ENCODE data around the gene RBP3. TPM values are rescaled to one million over a fixed set of nuclear protein-coding genes. Genes with fewer than 3 reads are reported as not detected.

The RBP3 gene
- total RNA-seq, 5 donors from 2014 or later (not counting 1 experiment from before 2014, with no cell fraction given): not detected

DNA sequence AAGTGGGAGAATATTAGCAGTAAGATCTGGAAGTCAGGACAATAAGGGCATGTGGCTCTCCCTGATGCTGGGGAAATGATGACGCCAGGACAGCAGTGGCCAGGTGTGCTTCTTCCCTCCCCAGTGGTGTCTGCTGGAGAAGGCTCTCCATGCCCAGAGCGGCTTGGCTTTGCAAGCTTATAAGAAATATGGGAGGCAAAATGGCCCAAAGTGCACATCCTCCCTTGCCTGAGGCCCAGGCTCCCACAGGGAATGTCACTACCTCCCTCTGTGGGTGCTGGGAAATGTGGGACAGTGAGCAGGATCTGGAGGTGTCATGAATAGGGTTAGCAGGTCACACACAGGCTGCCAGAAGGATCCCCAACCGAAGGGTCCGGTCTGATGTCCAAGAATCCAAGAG is 53.0 kb downstream of the RBP3 start:
- H3K36me3 Mint-ChIP-seq: peaks cover 2% of the 10 kb centered on the region
- ChIA-PET CTCF (no interaction called here), POLR2A (no interaction called here)
- H3K27ac Mint-ChIP-seq: no peak overlapping the region
- no peaks in the 10 kb centered on the region for H3K4me1 ChIP-seq (ENCODE audit: control insufficient read depth in 1 of 2, extremely low read depth in 1 of 2, insufficient read depth in 2 of 2, low read length in 2 of 2)
- H3K4me3 Mint-ChIP-seq: no peak overlapping the region
- H3K4me1 Mint-ChIP-seq: no peaks in the 10 kb centered on the region
- H3K9me3 ChIP-seq: no peaks in the 10 kb centered on the region
- H3K9me3 Mint-ChIP-seq: no peaks in the 10 kb centered on the region
- H3K27me3 Mint-ChIP-seq: peaks cover 19 to 29% of the 10 kb centered on the region in 2 donors
- WGBS (ENCODE audit: insufficient coverage): 89% methylated on average over 3 of the region's 4 CpGs
- no peaks in the 10 kb centered on the region for H3K36me3 ChIP-seq (ENCODE audit: control insufficient read depth in 2 of 2, extremely low read depth in 1 of 2, insufficient read depth in 1 of 2, low read length in 1 of 2)
- H3K27ac ChIP-seq (ENCODE audit: low read length): no peak overlapping the region
- peaks cover 0 to 18% of the 10 kb centered on the region in 2 experiments for H3K27me3 ChIP-seq (replicated peaks in 1 of 2; ENCODE audit: control insufficient read depth in 2 of 2, extremely low read depth in 1 of 2, insufficient read depth in 2 of 2, low read length in 1 of 2)
- no peak overlapping the region for H3K4me3 ChIP-seq (ENCODE audit: control insufficient read depth in 1 of 2, extremely low read depth in 1 of 2, low read length in 1 of 2)
- ATAC-seq (replicated peaks in 1 of 4) (no peak), DNase-seq (no peak)

DNA sequence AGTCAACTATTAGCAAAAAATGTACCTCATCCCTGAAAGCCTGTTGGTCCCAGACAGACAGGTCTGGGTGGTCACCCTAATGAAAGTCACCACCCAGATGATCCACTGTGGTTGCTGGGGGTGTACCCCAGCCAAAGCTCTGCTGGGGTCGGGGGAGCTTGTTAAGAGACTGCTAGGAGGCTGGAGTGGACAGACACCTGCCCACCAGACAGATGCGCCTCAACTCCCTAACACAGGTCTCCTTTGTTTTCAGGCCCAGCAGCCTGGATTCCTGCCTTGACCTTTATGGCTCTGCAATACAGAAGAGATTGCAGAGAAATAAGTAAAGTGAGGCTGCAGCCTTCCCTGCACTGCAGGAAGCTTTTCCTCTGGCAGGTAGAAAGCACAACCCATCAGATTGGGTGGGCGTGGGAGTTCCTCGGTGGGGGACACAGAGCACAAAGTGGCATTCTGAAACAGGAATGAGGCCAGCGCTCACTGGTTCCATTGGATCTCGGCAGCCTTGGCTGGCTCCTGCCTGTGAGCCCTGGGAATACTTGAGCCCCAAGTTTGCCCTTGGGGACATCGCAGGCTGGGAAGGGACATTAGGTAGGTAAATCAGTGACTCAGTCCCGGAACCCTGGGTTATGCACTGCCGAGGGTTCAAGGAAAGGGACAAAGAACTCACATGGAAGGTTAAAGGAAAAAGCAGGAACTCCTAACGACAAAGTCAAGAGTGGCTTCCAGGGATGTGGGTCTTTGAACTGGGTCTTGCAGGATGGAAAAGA is 53.9 kb downstream of the RBP3 start:
- Mint-ChIP-seq H3K36me3 (peaks cover 2% of the 10 kb centered on the region), H3K4me3 (no peak overlapping the region), H3K27ac (no peak overlapping the region), H3K27me3 (peaks cover 12 to 22% of the 10 kb centered on the region in 2 donors), H3K4me1 (no peaks in the 10 kb centered on the region), H3K9me3 (no peaks in the 10 kb centered on the region)
- 87% methylated on average over 7 of the region's 10 CpGs for whole genome bisulfite sequencing (ENCODE audit: insufficient coverage)
- ATAC-seq (replicated peaks in 1 of 4) (no peak), DNase-seq (no peak)
- no peak overlapping the region for H3K4me3 ChIP-seq (ENCODE audit: control insufficient read depth in 1 of 2, extremely low read depth in 1 of 2, low read length in 1 of 2)
- ChIA-PET CTCF (no interaction called here), POLR2A (no interaction called here)
- no peaks in the 10 kb centered on the region for H3K36me3 ChIP-seq (ENCODE audit: control insufficient read depth in 2 of 2, extremely low read depth in 1 of 2, insufficient read depth in 1 of 2, low read length in 1 of 2)
- no peaks in the 10 kb centered on the region for H3K4me1 ChIP-seq (ENCODE audit: control insufficient read depth in 1 of 2, extremely low read depth in 1 of 2, insufficient read depth in 2 of 2, low read length in 2 of 2)
- H3K9me3 ChIP-seq: no peaks in the 10 kb centered on the region
- H3K27me3 ChIP-seq (replicated peaks in 1 of 2; ENCODE audit: control insufficient read depth in 2 of 2, extremely low read depth in 1 of 2, insufficient read depth in 2 of 2, low read length in 1 of 2): peaks cover 0 to 20% of the 10 kb centered on the region in 2 experiments
- no peak overlapping the region for H3K27ac ChIP-seq (ENCODE audit: low read length)

DNA sequence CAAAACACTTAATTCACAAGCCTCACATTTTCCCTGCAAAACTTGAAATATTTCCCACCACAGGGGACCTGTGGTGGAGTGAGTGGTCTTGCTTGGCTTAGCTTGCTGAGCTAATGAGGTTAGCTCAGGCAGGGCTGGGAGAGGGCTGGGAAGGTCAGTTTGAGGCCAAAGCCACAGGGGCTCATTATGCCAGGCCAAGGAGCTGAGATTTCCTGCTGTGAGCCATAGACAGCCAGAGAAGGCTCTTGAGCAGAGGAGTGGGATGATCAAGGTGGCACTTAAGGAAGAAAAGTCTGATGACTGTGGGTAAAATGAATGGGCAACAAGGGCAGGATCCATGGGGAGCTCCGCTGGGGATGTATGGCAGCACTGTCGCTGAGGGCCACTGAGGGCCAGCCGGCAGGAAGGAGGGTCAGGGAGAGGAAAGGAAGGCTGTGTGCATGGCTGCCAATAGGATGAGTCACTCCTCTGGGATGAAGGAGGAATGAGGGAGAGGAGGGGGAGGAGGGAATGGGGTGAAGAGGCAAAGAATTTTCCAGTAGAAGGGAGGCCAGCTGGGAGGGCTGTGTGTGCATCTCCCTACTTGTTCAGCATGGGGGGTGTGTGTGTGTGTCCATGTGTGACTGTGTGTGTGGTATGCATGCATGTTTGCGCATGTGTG is 54.6 kb downstream of the RBP3 start:
- ChIA-PET CTCF (no interaction called here), POLR2A (no interaction called here)
- Mint-ChIP-seq H3K36me3 (peaks cover 2% of the 10 kb centered on the region), H3K9me3 (no peaks in the 10 kb centered on the region), H3K27ac (peak overlapping the region in 1 of 2 donors; percentile 12), H3K4me3 (no peak overlapping the region), H3K4me1 (no peaks in the 10 kb centered on the region), H3K27me3 (peaks cover 11 to 22% of the 10 kb centered on the region in 2 donors)
- no peak for DNase-seq
- peaks cover 0 to 25% of the 10 kb centered on the region in 2 experiments for H3K27me3 ChIP-seq (replicated peaks in 1 of 2; ENCODE audit: control insufficient read depth in 2 of 2, extremely low read depth in 1 of 2, insufficient read depth in 2 of 2, low read length in 1 of 2)
- no peak overlapping the region for H3K4me3 ChIP-seq (ENCODE audit: control insufficient read depth in 1 of 2, extremely low read depth in 1 of 2, low read length in 1 of 2)
- WGBS (ENCODE audit: insufficient coverage): 96% methylated on average over 4 of the region's 4 CpGs
- H3K36me3 ChIP-seq (ENCODE audit: control insufficient read depth in 2 of 2, extremely low read depth in 1 of 2, insufficient read depth in 1 of 2, low read length in 1 of 2): no peaks in the 10 kb centered on the region
- no peak overlapping the region for H3K27ac ChIP-seq (ENCODE audit: low read length)
- no peaks in the 10 kb centered on the region for H3K4me1 ChIP-seq (ENCODE audit: control insufficient read depth in 1 of 2, extremely low read depth in 1 of 2, insufficient read depth in 2 of 2, low read length in 2 of 2)
- H3K9me3 ChIP-seq: no peaks in the 10 kb centered on the region
- ATAC-seq (replicated peaks in 1 of 4): no peak

DNA sequence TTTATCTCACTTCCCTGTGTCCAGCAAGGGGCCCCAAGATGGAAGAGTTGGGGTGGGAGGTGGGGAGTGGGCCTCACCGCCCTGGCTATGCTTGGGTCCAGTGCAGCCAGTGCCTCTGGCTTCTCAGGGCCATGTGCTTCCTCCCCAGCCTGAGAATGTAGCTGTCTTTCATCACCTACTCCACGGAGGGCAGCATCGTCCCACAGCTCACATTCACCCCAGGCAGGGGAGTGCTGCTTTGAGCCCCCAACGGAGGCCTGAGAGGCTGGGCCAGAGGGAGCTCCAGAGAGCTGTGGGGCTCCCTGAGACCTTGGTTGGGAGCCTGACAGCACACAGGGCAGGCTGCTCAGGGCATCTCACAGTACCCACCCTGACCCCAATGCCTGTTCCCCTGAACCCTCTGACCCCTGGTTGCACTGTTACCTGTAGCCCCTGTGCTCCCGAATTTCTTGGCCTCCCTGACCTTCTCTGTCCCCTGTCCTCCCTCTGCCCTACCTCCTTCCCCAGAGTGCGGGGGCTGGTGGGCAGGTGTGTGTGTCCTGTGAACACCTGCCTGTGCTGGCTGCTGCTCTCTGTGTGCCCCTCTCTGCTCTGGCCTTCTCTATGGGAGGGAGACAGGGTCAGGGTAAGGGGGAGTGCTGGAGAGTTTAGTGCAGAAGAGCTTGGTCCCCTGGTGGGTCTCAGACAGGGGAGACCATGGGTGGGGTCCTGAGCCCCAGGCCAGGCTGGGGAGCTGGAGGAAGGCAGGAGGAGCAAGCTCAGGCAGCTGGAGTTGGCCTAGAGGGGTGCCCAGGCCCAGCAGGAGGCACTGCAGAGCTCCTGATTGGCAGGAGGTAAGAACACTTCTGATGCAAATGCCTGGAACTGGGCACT is 55.5 kb downstream of the RBP3 start:
- Histone ChIP-seq H3K27me3 (replicated peaks in 1 of 2; ENCODE audit: control insufficient read depth in 2 of 2, extremely low read depth in 1 of 2, insufficient read depth in 2 of 2, low read length in 1 of 2) (peaks cover 0 to 25% of the 10 kb centered on the region in 2 experiments), H3K36me3 (ENCODE audit: control insufficient read depth in 2 of 2, extremely low read depth in 1 of 2, insufficient read depth in 1 of 2, low read length in 1 of 2) (no peaks in the 10 kb centered on the region), H3K9me3 (no peaks in the 10 kb centered on the region), H3K4me3 (ENCODE audit: control insufficient read depth in 1 of 2, extremely low read depth in 1 of 2, low read length in 1 of 2) (no peak overlapping the region), H3K27ac (ENCODE audit: low read length) (no peak overlapping the region), H3K4me1 (ENCODE audit: control insufficient read depth in 1 of 2, extremely low read depth in 1 of 2, insufficient read depth in 2 of 2, low read length in 2 of 2) (no peaks in the 10 kb centered on the region)
- no peaks in the 10 kb centered on the region for H3K4me1 Mint-ChIP-seq
- H3K27me3 Mint-ChIP-seq: peaks cover 4 to 15% of the 10 kb centered on the region in 2 donors
- CTCF ChIA-PET: no interaction called here
- ATAC-seq (replicated peaks in 1 of 4) (no peak), DNase-seq (no peak)
- POLR2A ChIA-PET: no interaction called here
- H3K9me3 Mint-ChIP-seq: no peaks in the 10 kb centered on the region
- H3K4me3 Mint-ChIP-seq: no peak overlapping the region
- WGBS (ENCODE audit: insufficient coverage): 67% methylated on average over 3 of the region's 6 CpGs
- H3K36me3 Mint-ChIP-seq: peaks cover 2% of the 10 kb centered on the region
- H3K27ac Mint-ChIP-seq: no peak overlapping the region

DNA sequence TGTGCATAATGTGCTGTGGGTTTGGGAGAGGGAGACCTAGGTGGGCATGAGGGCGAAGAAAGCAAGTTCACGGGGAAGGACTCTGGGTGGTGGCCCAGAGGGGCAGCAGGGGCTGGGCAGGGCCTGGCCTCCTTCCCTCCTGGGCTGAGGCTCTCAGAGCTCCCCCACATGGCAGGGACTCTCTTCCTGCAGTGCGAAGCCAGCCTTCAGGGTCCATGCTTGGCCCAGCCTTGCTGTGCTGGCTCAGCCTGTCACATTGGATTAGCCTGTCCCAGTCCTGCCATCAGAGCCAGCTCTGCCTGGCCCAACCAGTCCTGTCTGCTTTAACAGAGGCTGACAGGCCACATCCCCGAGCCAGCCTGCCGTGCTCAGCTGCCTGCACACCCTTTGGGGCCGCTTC is 56.3 kb downstream of the RBP3 start:
- Histone ChIP-seq H3K27me3 (replicated peaks in 1 of 2; ENCODE audit: control insufficient read depth in 2 of 2, extremely low read depth in 1 of 2, insufficient read depth in 2 of 2, low read length in 1 of 2) (peaks cover 0 to 29% of the 10 kb centered on the region in 2 experiments), H3K36me3 (ENCODE audit: control insufficient read depth in 2 of 2, extremely low read depth in 1 of 2, insufficient read depth in 1 of 2, low read length in 1 of 2) (no peaks in the 10 kb centered on the region), H3K9me3 (no peaks in the 10 kb centered on the region), H3K27ac (ENCODE audit: low read length) (no peak overlapping the region), H3K4me1 (ENCODE audit: control insufficient read depth in 1 of 2, extremely low read depth in 1 of 2, insufficient read depth in 2 of 2, low read length in 2 of 2) (no peaks in the 10 kb centered on the region), H3K4me3 (ENCODE audit: control insufficient read depth in 1 of 2, extremely low read depth in 1 of 2, low read length in 1 of 2) (no peak overlapping the region)
- H3K27me3 Mint-ChIP-seq: peaks cover 4 to 14% of the 10 kb centered on the region in 2 donors
- POLR2A ChIA-PET: no interaction called here
- no peak overlapping the region for H3K27ac Mint-ChIP-seq
- H3K9me3 Mint-ChIP-seq: no peaks in the 10 kb centered on the region
- no peak for ATAC-seq (replicated peaks in 1 of 4)
- no peak for DNase-seq
- H3K4me3 Mint-ChIP-seq: no peak overlapping the region
- H3K4me1 Mint-ChIP-seq: no peaks in the 10 kb centered on the region
- peaks cover 2% of the 10 kb centered on the region for H3K36me3 Mint-ChIP-seq
- CTCF ChIA-PET: no interaction called here
- 69% methylated on average over 6 of the region's 6 CpGs for WGBS (ENCODE audit: insufficient coverage)

DNA sequence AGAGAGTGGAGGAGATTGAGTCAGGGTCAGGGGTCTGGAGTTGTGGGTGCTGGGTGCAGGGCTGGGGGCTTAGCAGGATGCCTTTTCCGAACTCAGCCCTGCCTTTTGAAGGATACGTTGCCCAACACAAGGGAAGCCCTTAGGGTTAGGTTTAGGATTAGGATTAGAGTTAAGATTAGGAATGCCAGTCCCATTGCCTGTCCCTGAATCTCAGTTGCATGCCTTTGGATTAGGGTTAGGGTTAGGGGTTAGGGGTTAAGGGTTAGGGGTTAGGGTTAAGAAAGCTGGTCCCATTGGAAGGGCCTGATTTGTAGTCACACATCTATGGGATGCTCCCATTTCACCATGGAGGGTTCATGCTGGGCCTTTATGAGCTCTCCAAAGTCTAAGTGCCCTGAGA is 56.8 kb downstream of the RBP3 start:
- Histone ChIP-seq H3K4me3 (ENCODE audit: control insufficient read depth in 1 of 2, extremely low read depth in 1 of 2, low read length in 1 of 2) (no peak overlapping the region), H3K27ac (ENCODE audit: low read length) (no peak overlapping the region), H3K9me3 (no peaks in the 10 kb centered on the region), H3K4me1 (ENCODE audit: control insufficient read depth in 1 of 2, extremely low read depth in 1 of 2, insufficient read depth in 2 of 2, low read length in 2 of 2) (no peaks in the 10 kb centered on the region), H3K27me3 (replicated peaks in 1 of 2; ENCODE audit: control insufficient read depth in 2 of 2, extremely low read depth in 1 of 2, insufficient read depth in 2 of 2, low read length in 1 of 2) (peaks cover 0 to 33% of the 10 kb centered on the region in 2 experiments), H3K36me3 (ENCODE audit: control insufficient read depth in 2 of 2, extremely low read depth in 1 of 2, insufficient read depth in 1 of 2, low read length in 1 of 2) (no peaks in the 10 kb centered on the region)
- ChIA-PET POLR2A (interaction anchor here in 1 of 2 donors (0.6 kb wide), 1 partner anchor 351 kb away, joined by 6 read pairs; no protein-coding TSS in a partner anchor), CTCF (no interaction called here)
- H3K27ac Mint-ChIP-seq: no peak overlapping the region
- H3K36me3 Mint-ChIP-seq: peaks cover 2% of the 10 kb centered on the region
- DNase-seq (no peak), ATAC-seq (replicated peaks in 1 of 4) (no peak)
- no peak overlapping the region for H3K4me3 Mint-ChIP-seq
- H3K27me3 Mint-ChIP-seq: peaks cover 4 to 14% of the 10 kb centered on the region in 2 donors
- WGBS (ENCODE audit: insufficient coverage): 95% methylated on average over 2 of the region's 2 CpGs
- no peaks in the 10 kb centered on the region for H3K9me3 Mint-ChIP-seq
- H3K4me1 Mint-ChIP-seq: no peaks in the 10 kb centered on the region
